ENCODE results near the gene KLHL36. TPM values are rescaled to one million over a fixed set of nuclear protein-coding genes. Genes with fewer than 3 reads are reported as not detected.

KLHL36 gene
- polyA plus RNA-seq, 1 of the 3 experiments (the other 2 are of a cell fraction), result 39.8 TPM

DNA sequence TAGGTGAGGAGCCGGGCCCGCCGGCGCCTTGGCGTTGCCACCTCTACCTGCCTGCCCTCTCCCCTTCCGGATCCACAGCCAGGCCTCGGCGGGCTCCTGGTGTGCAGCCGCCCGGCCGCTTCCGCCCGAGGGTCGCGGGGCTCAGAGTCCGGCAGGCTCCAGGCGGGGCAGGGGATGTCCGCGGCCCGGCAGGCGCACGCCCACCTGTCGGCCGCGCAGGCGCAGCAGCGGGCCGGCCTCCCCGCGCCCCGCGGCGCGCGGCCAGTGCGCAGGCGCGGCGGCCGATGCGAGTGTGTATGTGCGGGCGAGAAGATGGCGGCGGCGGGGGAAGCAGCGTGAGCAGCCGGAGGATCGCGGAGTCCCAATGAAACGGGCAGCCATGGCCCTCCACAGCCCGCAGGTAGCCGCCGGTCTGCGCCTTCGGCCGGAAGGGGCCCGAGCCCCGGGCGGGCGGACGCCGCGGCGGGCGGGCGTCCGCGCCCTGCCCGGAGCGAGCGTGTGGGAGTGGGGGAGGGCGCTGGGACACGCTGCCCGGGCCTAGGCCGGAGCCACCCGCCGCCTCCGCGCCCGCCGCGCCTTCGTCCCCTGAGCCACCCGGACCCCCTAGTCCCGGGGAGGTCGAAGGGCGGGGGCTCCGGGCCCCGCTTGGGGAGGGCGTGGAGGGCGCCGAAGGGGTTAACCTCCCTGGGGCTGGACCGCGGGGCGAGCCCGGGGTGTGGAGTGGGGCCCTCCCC lies 51.6 kb downstream of the KLHL36 start, which contains the start of gene USP10 (continued):
- peak; percentile 82 for TF ChIP-seq YY1 (IDR thresholded peaks at IDR 0.05; ENCODE audit: low read depth)
- TF ChIP-seq, protein P1, sequence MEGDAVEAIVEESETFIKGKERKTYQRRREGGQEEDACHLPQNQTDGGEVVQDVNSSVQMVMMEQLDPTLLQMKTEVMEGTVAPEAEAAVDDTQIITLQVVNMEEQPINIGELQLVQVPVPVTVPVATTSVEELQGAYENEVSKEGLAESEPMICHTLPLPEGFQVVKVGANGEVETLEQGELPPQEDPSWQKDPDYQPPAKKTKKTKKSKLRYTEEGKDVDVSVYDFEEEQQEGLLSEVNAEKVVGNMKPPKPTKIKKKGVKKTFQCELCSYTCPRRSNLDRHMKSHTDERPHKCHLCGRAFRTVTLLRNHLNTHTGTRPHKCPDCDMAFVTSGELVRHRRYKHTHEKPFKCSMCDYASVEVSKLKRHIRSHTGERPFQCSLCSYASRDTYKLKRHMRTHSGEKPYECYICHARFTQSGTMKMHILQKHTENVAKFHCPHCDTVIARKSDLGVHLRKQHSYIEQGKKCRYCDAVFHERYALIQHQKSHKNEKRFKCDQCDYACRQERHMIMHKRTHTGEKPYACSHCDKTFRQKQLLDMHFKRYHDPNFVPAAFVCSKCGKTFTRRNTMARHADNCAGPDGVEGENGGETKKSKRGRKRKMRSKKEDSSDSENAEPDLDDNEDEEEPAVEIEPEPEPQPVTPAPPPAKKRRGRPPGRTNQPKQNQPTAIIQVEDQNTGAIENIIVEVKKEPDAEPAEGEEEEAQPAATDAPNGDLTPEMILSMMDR (IDR thresholded peaks at IDR 0.05), result no peak
- TF ChIP-seq CHD2 (IDR thresholded peaks at IDR 0.05; ENCODE audit: low read length, partially characterized antibody), result no peak
- TF ChIP-seq TEAD4 (IDR thresholded peaks at IDR 0.05; ENCODE audit: borderline replicate concordance, insufficient read depth), result no peak
- no peak for TF ChIP-seq FOXJ3 (CRISPR knock-in tag; IDR thresholded peaks at IDR 0.05)
- no peak for TF ChIP-seq RFX5 (IDR thresholded peaks at IDR 0.05; ENCODE audit: low read length)
- no peak for TF ChIP-seq GATA2 (CRISPR knock-in tag; IDR thresholded peaks at IDR 0.05)
- TF ChIP-seq, protein P2, sequence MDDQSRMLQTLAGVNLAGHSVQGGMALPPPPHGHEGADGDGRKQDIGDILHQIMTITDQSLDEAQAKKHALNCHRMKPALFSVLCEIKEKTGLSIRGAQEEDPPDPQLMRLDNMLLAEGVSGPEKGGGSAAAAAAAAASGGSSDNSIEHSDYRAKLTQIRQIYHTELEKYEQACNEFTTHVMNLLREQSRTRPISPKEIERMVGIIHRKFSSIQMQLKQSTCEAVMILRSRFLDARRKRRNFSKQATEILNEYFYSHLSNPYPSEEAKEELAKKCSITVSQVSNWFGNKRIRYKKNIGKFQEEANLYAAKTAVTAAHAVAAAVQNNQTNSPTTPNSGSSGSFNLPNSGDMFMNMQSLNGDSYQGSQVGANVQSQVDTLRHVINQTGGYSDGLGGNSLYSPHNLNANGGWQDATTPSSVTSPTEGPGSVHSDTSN (IDR thresholded peaks at IDR 0.05), result no peak

DNA sequence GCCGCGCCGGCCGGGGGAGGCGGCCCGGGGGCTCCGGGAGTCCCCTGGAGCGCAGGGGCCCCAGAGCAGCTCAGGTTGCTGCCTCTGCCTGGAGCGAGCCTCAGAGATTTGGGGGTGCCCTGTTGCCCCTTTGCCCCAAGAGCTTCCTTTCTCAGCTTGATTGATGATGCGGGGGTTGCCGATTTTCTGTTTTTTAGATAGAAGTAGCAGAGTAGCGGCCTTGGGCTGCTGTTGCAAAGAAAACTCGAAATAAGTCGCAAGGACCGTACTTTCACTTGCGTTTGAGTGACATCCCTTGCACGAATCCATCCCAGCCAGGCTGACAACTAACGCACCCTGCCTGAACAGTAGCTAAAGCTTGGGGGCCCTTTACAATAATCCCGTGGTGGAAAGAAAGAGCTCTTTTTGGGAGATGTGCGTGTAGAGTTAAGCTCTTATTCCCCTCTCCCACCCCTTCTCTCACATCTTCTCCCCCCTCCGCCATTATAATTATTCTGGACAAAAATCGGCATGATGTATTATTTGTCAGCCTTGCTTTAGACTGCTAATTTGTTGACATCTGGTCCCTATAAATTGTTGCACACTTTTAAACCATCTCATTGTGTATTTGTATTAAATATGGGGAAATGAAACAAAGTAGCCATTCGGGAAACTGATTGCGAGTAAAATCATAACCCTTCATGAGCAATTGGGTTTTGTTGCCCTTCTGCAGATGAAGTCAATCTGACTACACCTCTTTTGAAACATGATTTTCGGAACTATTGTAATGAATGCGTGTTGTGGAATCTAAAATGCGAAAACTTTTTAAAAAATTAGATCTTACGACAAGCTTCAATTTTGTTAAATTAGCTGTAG lies 52.4 kb downstream of the KLHL36 start:
- POLR2A ChIA-PET, result interaction anchor here (1.0 kb wide), 1 partner anchor 57 kb away, joined by 3 read pairs; no protein-coding TSS in a partner anchor
- peaks cover 7 to 15% of the 10 kb centered on the region in 2 experiments; a peak in 2 of 4 replicates for H3K4me1 ChIP-seq (ENCODE audit: control insufficient read depth in 1 of 2, insufficient read depth in 2 of 2, low read depth in 1 of 2, low read length in 1 of 2)
- H4K20me1 ChIP-seq (ENCODE audit: insufficient read depth), result peaks cover 54% of the 10 kb centered on the region
- no peaks in the 10 kb centered on the region for H3K9me3 ChIP-seq
- peak overlapping the region; percentile 87 for H3K9ac ChIP-seq
- peak overlapping the region; percentile 65 to 91 for H3K4me3 ChIP-seq (ENCODE audit: low read depth in 2 of 2, low read length in 1 of 2)
- no peak overlapping the region; the same call in 1 of the 2 replicates for H2AFZ ChIP-seq (ENCODE audit: low read depth)
- 7% methylated on average over 20 of the region's 28 CpGs for WGBS (ENCODE audit: low lambda C conversion rate)
- H3K79me2 ChIP-seq (ENCODE audit: insufficient read depth), result peaks cover 59% of the 10 kb centered on the region
- no peaks in the 10 kb centered on the region for H3K36me3 ChIP-seq (replicated peaks in 1 of 2; ENCODE audit: control insufficient read depth in 1 of 2, insufficient read depth in 2 of 2, low read length in 1 of 2)
- TF ChIP-seq SIN3A (IDR thresholded peaks at IDR 0.05; ENCODE audit: borderline replicate concordance, low read depth, low read length) (no peak), RCOR1 (IDR thresholded peaks at IDR 0.05; ENCODE audit: low read length) (no peak), MXI1 (IDR thresholded peaks at IDR 0.05; ENCODE audit: low read depth, low read length) (0 out of 2 replicates have a peak, but pooled peaks have one; percentile 10), JUND (IDR thresholded peaks at IDR 0.05) (no peak), RAD21 (IDR thresholded peaks at IDR 0.05; ENCODE audit: low read length) (no peak)
- TF ChIP-seq, protein P2 (IDR thresholded peaks at IDR 0.05), result peak; percentile 74
- H3K4me2 ChIP-seq, result peak overlapping the region; percentile 77
- H3K27ac ChIP-seq (ENCODE audit: low read depth in 2 of 2, low read length in 1 of 2), result peak overlapping the region; percentile 58 to 71; a peak in 3 of 4 replicates
- CTCF ChIA-PET, result interaction anchor here (0.7 to 6.0 kb wide), 5 partner anchors 25 to 78 kb away, joined by 3 to 39 read pairs (median 8); no protein-coding TSS in a partner anchor
- H3F3A ChIP-seq (replicated peaks; ENCODE audit: insufficient read depth), result no peaks in the 10 kb centered on the region
- no peaks in the 10 kb centered on the region for H3K27me3 ChIP-seq (ENCODE audit: insufficient read depth)
- H3K9me2 ChIP-seq, result no peaks in the 10 kb centered on the region
- peak; percentile 37 for DNase-seq

Data from SK-N-SH (cell line).